Muscle layer of colon (tissue), 2 donors: ENCODE data around the gene NANP.

Experiments
- H3K27ac ChIP-seq: one replicate; pipeline ENCODE4 v1.7.0; 2013; ENCODE audit warnings: low read depth, mild to moderate bottlenecking, low read length, moderate library complexity
- H3K27me3 ChIP-seq, 2 donors: one replicate each; pipeline ENCODE4 v1.7.0; 2013; ENCODE audit warnings: low read length in 2 of 2, mild to moderate bottlenecking in 2 of 2; ENCODE audit not compliant: insufficient read depth in 2 of 2, control insufficient read depth in 1 of 2
- H3K36me3 ChIP-seq: one replicate; pipeline ENCODE4 v1.7.0; 2013; ENCODE audit warnings: mild to moderate bottlenecking, low read length; ENCODE audit not compliant: insufficient read depth
- H3K4me1 ChIP-seq: one replicate; pipeline ENCODE4 v1.7.0; 2013; ENCODE audit warnings: mild to moderate bottlenecking, low read length; ENCODE audit not compliant: insufficient read depth
- H3K4me3 ChIP-seq, 2 donors: one replicate each; pipeline ENCODE4 v1.7.0; 2013; ENCODE audit warnings: low read length in 2 of 2, low read depth in 1 of 2, mild to moderate bottlenecking in 1 of 2, moderate library complexity in 1 of 2
- H3K9ac ChIP-seq: one replicate; pipeline ENCODE4 v1.7.0; 2013; ENCODE audit warnings: low read length
- H3K9me3 ChIP-seq: one replicate; pipeline ENCODE4 v1.7.0; 2013; ENCODE audit warnings: mild to moderate bottlenecking, low read length
- donor health status: abdominal sarcoma.
- donor health status: Adenocarcinoma of cecum.

NANP gene

GRCh38 chr20:25565578-25566157, 58.1 kb downstream of the NANP start:
- Histone ChIP-seq H3K4me1 (no peaks in the 10 kb centered on the region), H3K9ac (no peak overlapping the region), H3K27me3 (no peaks in the 10 kb centered on the region), H3K9me3 (no peaks in the 10 kb centered on the region), H3K4me3 (no peak overlapping the region), H3K36me3 (no peaks in the 10 kb centered on the region), H3K27ac (no peak overlapping the region)

GRCh38 chr20:25563876-25564275, 59.9 kb downstream of the NANP start:
- Histone ChIP-seq H3K27ac (no peak overlapping the region), H3K4me3 (no peak overlapping the region), H3K9ac (no peak overlapping the region), H3K36me3 (no peaks in the 10 kb centered on the region), H3K27me3 (no peaks in the 10 kb centered on the region), H3K9me3 (no peaks in the 10 kb centered on the region), H3K4me1 (no peaks in the 10 kb centered on the region)

- Histone ChIP-seq H3K9me3 (no peaks in the 10 kb centered on the region), H3K4me3 (no peak overlapping the region), H3K27me3 (no peaks in the 10 kb centered on the region), H3K27ac (no peak overlapping the region), H3K4me1 (no peaks in the 10 kb centered on the region), H3K9ac (no peak overlapping the region), H3K36me3 (no peaks in the 10 kb centered on the region)
These were observed 60.5 kb downstream of the NANP start for GRCh38 chr20:25563362-25563761.
